OCI-LY3 (cell line): Measurements from ENCODE around the gene MRRF.

Experiments used
- CTCF ChIP-seq: fragments of 200-600, 300-600 bp; sonication (generic); IDR thresholded peaks from 2 replicates; pipeline ENCODE4 v1.5.1; 2014; ENCODE audit warnings: antibody characterized with exemption, low read length, low read depth
- EZH2phosphoT487 ChIP-seq: fragments of 200-600 bp; shearing (Covaris generic); IDR thresholded peaks from 2 replicates; pipeline ENCODE4 v1.6.1; 2018; ENCODE audit warnings: antibody characterized with exemption, mixed run types, low read depth

- TF ChIP-seq CTCF (no peak), EZH2phosphoT487 (no peak)
Measured at GRCh38 chr9:122360891-122361290, 96.2 kb downstream of the MRRF start.
